Jurkat, Clone E6-1 (cell line): Measurements from ENCODE around the gene HSD17B1.

Source experiments
- DNase-seq: peaks from one replicate; pipeline ENCODE4 v3.0.0-alpha.2; 2011; ENCODE audit warnings: low read depth, low spot score
- H3K4me3 ChIP-seq: 2 replicates; pipeline ENCODE4 v1.5.1; 2011; ENCODE audit warnings: mild to moderate bottlenecking, low read length, control low read depth, moderate library complexity

HSD17B1 gene

DNA sequence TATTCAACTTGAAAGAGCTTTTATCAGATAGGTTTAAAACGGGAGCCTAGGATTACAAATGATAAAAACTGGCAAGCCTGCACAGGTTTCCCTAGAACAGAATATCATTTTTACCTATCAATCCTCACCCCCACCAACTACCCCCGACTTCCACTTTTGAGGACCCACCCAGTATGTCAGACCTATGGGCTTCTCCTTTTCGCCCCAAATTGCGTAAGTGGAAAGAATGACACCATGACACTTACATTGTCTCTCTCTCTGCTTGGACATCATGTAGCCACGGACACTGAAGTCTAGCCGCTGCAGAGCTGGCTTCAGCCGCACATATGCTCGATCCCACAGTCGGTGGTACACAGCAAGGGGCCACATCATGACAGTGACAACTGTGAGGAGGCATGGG is 32.2 kb downstream of the HSD17B1 start:
- H3K4me3 ChIP-seq: no peak overlapping the region
- no peak for DNase-seq

DNA sequence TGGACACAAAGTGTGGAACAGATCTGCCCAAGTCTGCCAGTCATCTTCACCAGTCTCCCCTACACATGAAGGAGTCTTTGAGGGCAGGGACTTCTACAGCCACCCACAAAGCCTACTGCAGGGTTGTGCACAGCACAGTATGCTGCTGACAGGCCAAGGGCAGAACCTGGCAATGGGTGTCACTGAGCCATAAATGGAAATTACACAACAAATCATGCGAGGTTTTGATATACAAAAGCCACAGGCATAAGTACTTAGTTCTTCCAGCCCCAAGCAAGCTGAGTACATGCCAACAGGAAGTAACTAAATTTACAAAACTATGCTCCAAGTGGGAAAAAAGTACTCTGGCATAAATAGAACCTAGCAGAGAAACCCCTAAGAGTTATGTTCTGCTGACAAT is 32.6 kb downstream of the HSD17B1 start:
- no peak for DNase-seq
- no peak overlapping the region for H3K4me3 ChIP-seq

DNA sequence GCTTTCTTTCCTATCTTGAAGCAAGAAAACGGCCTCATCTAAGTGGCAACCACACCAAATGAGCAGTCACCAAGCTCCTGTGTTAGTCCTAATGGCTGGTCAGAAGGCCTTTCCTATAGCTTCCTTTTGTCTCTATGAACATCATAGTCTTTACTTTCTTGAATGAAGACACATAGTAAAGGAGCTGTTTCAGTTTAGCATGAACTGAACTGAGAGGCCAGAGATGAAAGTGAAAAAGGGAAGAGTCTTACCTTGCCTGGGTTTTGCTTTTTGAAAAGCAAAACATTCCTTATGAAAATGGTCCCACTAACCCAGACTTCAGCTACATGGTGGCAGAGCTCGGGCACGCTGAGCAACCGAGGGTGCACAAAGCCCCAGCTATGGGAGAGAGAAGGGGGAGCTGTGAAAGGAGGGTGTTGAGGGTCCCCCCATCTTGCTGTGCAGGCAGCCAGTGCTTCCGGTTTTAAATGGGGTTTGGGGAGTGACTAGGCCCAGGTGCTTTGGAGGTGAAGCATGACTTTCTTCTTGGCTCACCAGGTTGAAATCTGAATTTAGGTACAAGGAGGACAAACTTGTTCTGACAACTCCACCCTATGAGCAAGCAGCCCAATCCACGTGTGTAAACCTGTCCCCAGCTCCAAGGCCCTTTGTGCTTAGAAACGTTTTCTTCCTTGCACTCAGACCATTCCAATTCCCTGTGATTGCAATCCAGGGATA is 33.9 kb downstream of the HSD17B1 start:
- DNase-seq: no peak
- H3K4me3 ChIP-seq: no peak overlapping the region

DNA sequence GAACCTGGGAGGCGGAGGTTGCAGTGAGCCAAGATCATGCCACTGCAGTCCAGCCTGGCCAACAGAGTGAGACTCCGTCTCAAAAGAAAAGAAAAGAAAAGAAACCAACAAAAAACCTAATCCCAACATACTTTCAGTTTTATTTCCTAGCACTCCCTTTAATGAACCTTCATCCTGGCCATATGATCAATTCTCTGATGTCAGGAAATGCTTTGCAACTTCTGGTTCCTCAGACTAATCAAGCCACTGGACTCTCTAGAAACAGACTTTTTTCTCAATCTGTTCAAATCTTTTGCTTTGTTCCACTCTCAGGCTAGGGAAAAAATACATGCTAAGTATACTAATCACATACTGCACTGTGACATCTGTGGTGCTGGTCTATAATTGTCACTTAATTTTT is 38.2 kb downstream of the HSD17B1 start:
- H3K4me3 ChIP-seq: no peak overlapping the region
- DNase-seq: no peak

DNA sequence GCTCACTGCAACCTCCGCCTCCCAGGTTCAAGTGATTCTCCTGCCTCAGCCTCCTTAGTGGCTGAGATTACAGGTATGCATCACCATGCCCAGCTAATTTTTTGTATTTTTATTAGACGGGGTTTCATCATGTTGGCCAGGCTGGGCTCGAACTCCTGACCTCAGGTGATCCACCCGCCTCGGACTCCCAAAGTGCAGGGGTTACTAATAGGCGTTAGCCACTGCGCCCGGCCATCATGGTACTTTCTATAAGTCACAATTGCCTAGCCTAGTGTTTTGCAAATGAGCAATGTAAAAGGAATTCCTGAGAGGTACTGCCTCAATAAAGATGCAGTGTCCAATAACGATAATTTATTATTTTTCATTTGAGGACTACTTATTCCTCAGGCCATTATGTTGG is 38.7 kb downstream of the HSD17B1 start:
- DNase-seq: no peak
- no peak overlapping the region for H3K4me3 ChIP-seq

DNA sequence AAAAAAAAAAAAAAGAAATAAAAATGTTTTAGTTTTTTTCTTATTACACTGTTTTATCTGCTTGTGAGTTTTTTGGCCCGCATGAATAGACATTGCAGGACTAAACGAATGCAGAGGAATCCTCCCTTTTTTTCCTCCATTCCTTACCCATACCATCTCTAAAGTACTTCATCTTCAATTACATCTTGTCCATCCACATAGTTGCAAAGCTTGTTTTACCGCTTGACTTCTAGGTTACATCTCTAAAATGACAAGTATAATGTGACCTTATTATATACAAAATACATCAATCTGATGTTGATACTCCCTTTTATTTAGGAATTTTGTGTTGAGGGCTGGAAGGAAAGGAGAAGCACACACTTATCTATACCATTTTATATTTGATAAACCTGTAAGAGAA is 43.7 kb downstream of the HSD17B1 start:
- no peak for DNase-seq
- H3K4me3 ChIP-seq: no peak overlapping the region

DNA sequence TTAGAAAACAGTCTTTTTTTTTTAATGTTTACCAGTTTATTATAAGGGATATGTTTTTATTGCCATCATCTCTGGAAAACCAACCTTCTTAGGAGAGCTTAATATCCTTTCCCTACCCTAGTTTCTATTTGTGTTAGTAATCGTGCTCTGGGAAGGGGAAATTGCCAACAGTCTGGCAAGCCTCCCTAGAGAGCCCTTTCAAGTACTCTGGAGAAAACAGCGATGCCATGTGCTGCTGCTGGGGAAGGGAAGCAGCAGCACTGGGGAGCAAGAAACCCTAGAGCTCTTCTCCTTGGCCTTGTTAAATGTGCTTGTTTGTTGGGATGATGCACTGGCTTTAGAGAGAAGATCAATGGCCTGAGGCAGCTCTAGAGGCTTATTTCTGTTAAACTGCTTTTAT is 46.2 kb downstream of the HSD17B1 start:
- DNase-seq: no peak
- no peak overlapping the region for H3K4me3 ChIP-seq

DNA sequence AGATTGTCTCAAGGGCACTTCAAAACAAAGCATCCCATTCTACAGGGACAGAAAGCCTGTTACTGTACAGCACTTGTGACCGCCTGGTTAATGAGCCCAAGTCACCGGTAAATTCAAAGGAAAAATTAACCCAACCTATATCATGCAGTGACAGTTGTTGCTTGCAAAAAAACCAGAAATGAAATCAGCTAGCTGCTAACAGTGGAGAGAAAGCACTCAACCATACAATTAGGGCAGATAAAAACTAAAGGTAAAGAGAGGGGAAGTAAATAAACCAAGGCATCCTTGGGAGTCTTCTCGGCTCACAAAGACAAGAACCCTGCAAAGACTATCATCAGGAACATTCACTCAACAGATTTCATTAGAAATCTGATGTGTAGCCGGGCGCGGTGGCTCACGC is 50.6 kb downstream of the HSD17B1 start:
- no peak for DNase-seq

More for the DNA sequence above, 50.6 kb downstream of the HSD17B1 start:
- H3K4me3 ChIP-seq: no peak overlapping the region
